ENCODE measurements around the gene ULK1. TPM values are rescaled to one million over a fixed set of nuclear protein-coding genes. Genes with fewer than 3 reads are reported as not detected.

ULK1 gene
- total and polyA plus RNA-seq, 2 donors from 2014 or later, result 11.4 to 33.4 TPM

DNA sequence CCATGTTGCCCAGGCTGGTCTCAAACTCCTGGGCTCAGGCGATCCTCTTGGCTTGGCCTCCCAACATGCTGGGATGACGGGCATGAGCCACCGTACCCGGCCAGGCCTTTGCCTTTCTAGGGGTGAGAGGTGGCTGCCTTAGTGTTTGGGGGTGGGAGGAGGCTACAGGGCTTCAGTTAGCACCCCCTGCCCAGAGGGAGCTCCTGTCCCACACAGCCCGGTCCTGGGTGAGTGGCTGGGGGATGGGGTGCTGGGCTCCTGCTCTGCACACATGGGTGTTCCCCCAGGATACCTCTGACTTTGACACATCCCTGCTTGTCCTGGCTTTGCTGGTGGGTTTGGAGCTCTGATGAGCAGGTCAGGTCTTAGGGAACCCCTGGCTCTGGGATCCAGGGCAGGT, 9.9 kb downstream of the ULK1 start:
- DNase-seq (peak in 1 of 5 donors; percentile 49), FAIRE-seq (no peak)
- TF ChIP-seq, protein P1, sequence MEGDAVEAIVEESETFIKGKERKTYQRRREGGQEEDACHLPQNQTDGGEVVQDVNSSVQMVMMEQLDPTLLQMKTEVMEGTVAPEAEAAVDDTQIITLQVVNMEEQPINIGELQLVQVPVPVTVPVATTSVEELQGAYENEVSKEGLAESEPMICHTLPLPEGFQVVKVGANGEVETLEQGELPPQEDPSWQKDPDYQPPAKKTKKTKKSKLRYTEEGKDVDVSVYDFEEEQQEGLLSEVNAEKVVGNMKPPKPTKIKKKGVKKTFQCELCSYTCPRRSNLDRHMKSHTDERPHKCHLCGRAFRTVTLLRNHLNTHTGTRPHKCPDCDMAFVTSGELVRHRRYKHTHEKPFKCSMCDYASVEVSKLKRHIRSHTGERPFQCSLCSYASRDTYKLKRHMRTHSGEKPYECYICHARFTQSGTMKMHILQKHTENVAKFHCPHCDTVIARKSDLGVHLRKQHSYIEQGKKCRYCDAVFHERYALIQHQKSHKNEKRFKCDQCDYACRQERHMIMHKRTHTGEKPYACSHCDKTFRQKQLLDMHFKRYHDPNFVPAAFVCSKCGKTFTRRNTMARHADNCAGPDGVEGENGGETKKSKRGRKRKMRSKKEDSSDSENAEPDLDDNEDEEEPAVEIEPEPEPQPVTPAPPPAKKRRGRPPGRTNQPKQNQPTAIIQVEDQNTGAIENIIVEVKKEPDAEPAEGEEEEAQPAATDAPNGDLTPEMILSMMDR (IDR thresholded peaks at IDR 0.05; ENCODE audit: borderline replicate concordance, extremely low read depth, insufficient read depth), result no peak
- no peak overlapping the region for H3K27ac ChIP-seq (ENCODE audit: low read depth in 2 of 2, low read length in 2 of 2)
- H3K9ac ChIP-seq (ENCODE audit: low read length in 3 of 3), result no peak overlapping the region
- intact Hi-C loops (cut with DNase I), result no loop called here
- no peaks in the 10 kb centered on the region for H3K27me3 ChIP-seq (ENCODE audit: control insufficient read depth, insufficient read depth, low read length)
- H3K36me3 ChIP-seq (ENCODE audit: control insufficient read depth in 2 of 3, insufficient read depth in 3 of 3, low read length in 3 of 3), result peaks cover 0 to 4% (median 0%) of the 10 kb centered on the region in 3 donors
- H3K4me1 ChIP-seq (ENCODE audit: control insufficient read depth in 2 of 3, insufficient read depth in 2 of 3, low read depth in 1 of 3, low read length in 3 of 3), result peaks cover 0 to 15% (median 0%) of the 10 kb centered on the region in 3 donors
- H3K9me3 ChIP-seq (ENCODE audit: control insufficient read depth in 2 of 3, insufficient read depth in 1 of 3, low read length in 3 of 3), result no peaks in the 10 kb centered on the region
- H3K4me3 ChIP-seq (ENCODE audit: low read length in 3 of 3), result no peak overlapping the region

DNA sequence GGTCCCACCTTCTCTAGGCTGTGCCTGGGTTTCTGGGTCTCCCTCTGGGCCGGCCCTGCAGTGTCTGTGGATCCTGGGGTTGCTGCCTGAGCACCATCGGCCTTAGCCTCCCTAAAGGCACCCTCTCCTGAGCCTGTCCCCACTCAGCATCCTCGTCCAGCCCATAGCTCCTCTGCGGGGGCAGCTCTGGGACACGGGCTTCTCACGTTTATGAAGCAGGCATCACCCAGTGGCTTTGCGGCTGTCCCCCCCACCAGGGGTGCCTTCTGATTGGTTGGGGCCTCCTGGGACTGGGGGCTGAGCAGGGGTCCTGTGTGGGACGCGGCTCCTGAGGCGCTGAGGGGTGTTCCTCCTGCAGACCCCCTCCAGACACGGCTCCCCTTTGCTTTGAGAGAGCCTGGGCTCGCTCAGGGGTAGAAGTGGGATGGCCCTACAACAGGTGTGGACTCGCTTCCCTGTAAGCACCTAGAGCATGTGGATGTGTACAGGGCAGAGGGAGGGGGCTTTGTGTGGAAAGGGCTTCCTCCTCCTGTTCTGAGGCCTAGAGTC, 10.7 kb downstream of the ULK1 start:
- Histone ChIP-seq H3K4me1 (ENCODE audit: control insufficient read depth in 2 of 3, insufficient read depth in 2 of 3, low read depth in 1 of 3, low read length in 3 of 3) (peaks cover 0 to 15% (median 0%) of the 10 kb centered on the region in 3 donors), H3K27me3 (ENCODE audit: control insufficient read depth, insufficient read depth, low read length) (no peaks in the 10 kb centered on the region), H3K9me3 (ENCODE audit: control insufficient read depth in 2 of 3, insufficient read depth in 1 of 3, low read length in 3 of 3) (no peaks in the 10 kb centered on the region), H3K27ac (ENCODE audit: low read depth in 2 of 2, low read length in 2 of 2) (no peak overlapping the region), H3K9ac (ENCODE audit: low read length in 3 of 3) (no peak overlapping the region), H3K36me3 (ENCODE audit: control insufficient read depth in 2 of 3, insufficient read depth in 3 of 3, low read length in 3 of 3) (peaks cover 0 to 8% (median under 1%) of the 10 kb centered on the region in 3 donors), H3K4me3 (ENCODE audit: low read length in 3 of 3) (no peak overlapping the region)
- TF ChIP-seq, protein P1 (IDR thresholded peaks at IDR 0.05; ENCODE audit: borderline replicate concordance, extremely low read depth, insufficient read depth), result no peak
- DNase-seq (peak in 1 of 5 donors; percentile 67), FAIRE-seq (no peak)
- intact Hi-C loops (cut with DNase I), result no loop called here

DNA sequence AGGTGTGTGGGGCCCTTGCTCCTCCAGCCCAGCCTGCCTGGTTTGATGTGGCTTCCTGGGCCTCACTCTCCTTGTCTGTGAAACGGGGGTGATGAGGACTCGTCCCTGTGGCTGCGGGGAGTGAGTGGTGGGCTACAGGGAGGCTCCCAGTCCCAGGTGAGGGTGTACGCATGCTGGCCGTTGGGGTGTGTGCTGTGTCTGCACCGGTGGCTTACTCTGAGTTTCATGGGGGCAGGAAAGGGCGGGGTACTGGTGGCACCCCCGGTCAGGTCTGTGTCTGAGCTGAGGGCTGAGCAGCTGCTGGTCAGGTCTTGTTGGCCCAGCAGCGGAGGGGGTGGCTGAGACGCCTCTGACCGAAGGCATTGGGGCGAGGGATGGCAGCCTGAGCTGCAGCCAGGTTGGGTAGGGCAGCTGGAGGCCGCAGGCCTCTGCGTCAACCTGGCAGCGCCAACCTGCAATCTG, 11.2 kb downstream of the ULK1 start:
- H3K27ac ChIP-seq (ENCODE audit: low read depth in 2 of 2, low read length in 2 of 2), result no peak overlapping the region
- H3K9ac ChIP-seq (ENCODE audit: low read length in 3 of 3), result no peak overlapping the region
- DNase-seq (peak in 1 of 5 donors; percentile 68), FAIRE-seq (no peak)
- H3K27me3 ChIP-seq (ENCODE audit: control insufficient read depth, insufficient read depth, low read length), result no peaks in the 10 kb centered on the region
- H3K4me3 ChIP-seq (ENCODE audit: low read length in 3 of 3), result no peak overlapping the region
- TF ChIP-seq, protein P1 (IDR thresholded peaks at IDR 0.05; ENCODE audit: borderline replicate concordance, extremely low read depth, insufficient read depth), result no peak
- no peaks in the 10 kb centered on the region for H3K9me3 ChIP-seq (ENCODE audit: control insufficient read depth in 2 of 3, insufficient read depth in 1 of 3, low read length in 3 of 3)
- intact Hi-C loops (cut with DNase I), result no loop called here
- peaks cover 0 to 11% (median 4%) of the 10 kb centered on the region in 3 donors for H3K36me3 ChIP-seq (ENCODE audit: control insufficient read depth in 2 of 3, insufficient read depth in 3 of 3, low read length in 3 of 3)
- peaks cover 0 to 15% (median 0%) of the 10 kb centered on the region in 3 donors for H3K4me1 ChIP-seq (ENCODE audit: control insufficient read depth in 2 of 3, insufficient read depth in 2 of 3, low read depth in 1 of 3, low read length in 3 of 3)
